ENCODE measurements around the gene VEPH1.

GRCh38 chr3:157379525-157380140 lies 123.6 kb downstream of the VEPH1 start:
- no peak for TF ChIP-seq CTCF (optimal IDR thresholded peaks at IDR 0.05 in 1 of 3, IDR thresholded peaks at IDR 0.05 in 1 of 3, conservative IDR thresholded peaks at IDR 0.05 in 1 of 3; ENCODE audit: extremely low read depth in 1 of 3, insufficient read depth in 2 of 3, low read length in 3 of 3)
- TF ChIP-seq EZH2 (IDR thresholded peaks at IDR 0.05; ENCODE audit: low read length) = no peak
